GM15510 (cell line): Measurements from ENCODE around the gene REPIN1.

Experiments
- POLR2A ChIP-seq: IDR thresholded peaks from 3 replicates; pipeline ENCODE4 v1.6.1; 2011; ENCODE audit warnings: borderline replicate concordance; ENCODE audit not compliant: insufficient read length; ENCODE audit errors: extremely low read depth

Gene REPIN1

DNA sequence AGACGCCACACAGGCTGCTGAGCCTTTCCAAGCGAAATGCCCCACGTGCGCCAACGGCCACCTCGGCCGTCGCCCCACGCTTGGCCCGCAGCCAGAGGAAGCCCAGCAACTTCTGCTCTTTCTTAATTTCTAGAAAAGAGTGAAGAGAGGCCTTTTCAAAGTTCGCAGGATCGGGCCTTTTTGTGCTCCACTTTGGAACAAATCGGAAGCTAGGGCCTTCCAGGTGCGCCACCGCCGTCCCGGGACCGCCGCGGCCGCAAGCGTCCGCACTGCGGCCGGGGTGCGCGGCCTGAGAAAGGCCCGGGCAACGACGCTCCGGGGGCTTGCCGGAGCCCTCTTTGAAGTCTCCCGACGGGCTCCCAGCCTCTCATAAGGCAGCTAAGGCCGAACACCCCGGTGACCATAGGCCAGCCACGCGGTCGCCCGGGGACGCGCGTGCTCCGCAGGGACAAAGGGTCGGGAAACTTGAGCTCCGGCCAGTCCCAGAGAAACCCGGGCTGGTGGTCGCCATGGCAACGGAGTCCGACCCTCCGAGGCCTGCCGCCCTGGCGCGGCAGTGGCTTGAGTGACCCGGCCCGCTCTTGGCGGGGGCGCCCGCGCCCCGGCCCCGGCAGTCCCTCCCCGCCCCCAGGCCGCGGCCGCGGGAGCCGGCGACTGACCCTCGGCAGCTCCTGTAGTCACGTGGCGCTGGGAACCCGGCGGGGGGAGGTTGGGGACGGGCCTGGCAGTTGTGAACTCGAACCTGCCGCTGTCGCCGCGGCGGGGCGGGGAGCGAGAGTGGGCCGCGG is at the start of gene REPIN1:
Gene REPIN1, plus strand, starts transcription at position 727 of the 788 bp plus-strand sequence. CDS start 890 bp downstream, outside the sequence.
- peak; percentile 90 for TF ChIP-seq POLR2A

DNA sequence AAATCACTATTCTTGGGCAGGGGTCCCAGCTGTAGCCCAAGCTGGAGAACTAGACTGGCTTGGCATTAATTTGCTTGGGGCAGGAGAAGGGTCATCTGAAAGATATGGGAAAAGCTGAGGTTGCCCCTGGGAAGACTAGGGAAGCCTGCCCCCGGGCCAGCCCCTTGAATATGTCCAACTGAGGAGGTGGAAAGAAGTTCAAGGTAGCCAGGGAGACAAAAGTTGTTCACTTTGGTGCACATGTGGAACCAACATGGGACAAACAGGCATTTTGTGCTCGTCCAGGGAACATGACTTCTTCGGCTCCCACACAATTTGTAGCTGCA is 46.9 kb upstream of the REPIN1 start:
- TF ChIP-seq POLR2A, result no peak

DNA sequence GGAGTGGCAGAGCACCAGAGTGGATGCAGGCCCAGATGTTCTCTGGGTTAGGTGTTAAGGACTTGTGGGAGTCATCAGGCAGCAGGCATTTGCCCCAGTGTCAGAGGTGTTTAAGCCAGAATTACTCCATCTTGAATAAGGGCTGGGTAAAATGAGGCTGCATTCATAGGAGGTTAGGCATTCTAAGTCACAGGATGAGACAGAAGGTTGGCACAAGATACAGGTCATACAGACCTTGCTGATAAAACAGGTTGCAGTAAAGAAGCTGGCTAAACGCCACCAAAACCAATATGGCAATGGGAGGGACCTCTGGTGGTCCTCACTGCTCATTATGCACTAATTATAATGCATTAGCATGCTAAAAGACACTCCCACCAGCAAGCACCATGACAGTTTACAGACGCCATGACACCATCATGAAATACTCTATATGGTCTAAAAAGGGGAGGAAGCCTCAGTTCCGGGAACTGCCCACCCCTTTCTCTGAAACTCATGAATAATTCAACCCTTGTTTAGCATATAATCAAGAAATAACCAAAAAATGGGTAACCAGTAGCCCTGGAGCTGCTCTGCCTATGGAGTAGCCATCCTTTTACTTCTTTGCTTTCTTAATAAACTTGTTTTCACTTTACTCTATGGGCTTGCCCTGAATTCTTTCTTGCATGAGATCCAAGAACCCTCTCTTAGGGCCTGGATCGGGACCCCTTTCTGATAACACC is 46.3 kb upstream of the REPIN1 start:
- no peak for TF ChIP-seq POLR2A

DNA sequence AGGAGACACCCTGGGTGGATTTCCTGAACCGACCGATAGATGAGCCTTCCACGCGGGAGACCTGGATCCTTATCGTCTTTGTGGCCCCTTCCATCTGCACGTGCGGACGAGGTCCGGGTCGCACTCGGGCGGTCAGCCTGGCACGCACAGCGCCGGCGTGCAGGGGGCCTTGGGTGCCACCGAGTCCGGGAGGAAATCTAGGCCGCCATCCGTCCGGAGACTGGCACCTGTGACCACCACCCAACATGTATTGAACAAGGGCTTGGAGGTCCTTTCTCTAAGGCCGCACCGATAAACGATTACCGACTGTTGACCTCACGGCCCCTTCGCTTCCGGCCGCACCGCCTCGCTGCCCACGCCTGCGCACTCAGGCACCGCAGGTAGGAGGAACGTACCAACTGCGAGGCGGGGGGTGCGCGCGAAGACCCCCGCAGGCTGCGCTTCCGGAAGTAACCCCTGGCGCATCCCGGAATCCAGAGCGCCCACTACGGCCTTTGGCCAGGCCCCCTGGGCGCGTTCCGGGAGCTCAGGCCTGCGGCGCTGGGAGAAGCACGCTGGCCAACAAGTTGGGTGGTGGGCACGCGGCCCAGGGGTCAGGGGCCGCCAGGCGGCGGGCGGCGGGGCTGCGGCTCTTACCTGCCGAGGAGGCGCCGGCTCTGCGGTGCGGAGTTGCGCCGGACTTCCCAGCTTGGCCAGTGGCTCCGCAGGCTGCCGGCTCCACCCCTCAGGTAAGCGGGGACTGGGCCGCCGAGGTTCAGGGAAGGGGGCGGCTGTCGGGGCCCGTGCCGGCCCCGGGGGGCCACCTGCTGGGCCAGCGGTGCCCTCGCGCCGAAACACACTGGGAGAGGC is 45.6 kb upstream of the REPIN1 start, which contains the start of the genes ACTR3C and LRRC61:
Gene ACTR3C, minus strand, starts transcription at position 713 of the 849 bp plus-strand sequence. CDS start 28,249 bp downstream, outside the sequence.
Gene LRRC61, plus strand, starts transcription at position 523 of the 849 bp plus-strand sequence. CDS start 13,507 bp downstream, outside the sequence.
- TF ChIP-seq POLR2A, result peak; percentile 72

DNA sequence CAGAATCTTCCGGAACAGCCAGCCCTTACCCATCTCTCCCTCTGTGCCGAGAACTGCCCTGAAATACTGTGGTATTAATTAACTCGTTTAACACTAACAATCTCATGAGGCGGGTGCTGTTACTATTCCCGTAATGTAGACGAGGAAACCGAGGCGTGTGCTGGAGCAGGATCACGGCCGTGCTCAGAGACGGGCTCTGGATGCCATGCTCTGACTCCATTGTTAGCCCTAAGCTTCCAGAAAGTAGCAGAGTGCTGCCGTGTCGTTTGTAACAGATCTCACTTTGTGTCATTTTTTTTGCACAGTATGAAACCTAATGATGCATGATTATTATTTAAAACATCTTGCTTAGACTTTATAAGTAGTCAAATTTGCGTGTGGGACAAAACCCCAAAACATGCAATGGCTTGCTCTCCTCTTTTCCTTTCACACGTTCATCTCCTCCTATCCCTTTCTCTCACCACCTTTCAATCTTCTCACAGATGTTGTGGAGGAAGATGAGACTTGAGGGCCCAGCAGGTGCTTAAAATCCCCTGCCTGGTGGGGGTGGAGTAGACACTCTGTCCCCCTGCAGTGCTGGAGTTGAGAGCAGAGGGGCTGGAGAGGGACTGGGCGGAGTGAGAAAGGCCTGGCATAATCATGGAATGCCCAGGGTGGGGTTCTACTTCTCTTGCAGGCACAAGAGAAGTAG is 44.8 kb upstream of the REPIN1 start:
- TF ChIP-seq POLR2A, result no peak

DNA sequence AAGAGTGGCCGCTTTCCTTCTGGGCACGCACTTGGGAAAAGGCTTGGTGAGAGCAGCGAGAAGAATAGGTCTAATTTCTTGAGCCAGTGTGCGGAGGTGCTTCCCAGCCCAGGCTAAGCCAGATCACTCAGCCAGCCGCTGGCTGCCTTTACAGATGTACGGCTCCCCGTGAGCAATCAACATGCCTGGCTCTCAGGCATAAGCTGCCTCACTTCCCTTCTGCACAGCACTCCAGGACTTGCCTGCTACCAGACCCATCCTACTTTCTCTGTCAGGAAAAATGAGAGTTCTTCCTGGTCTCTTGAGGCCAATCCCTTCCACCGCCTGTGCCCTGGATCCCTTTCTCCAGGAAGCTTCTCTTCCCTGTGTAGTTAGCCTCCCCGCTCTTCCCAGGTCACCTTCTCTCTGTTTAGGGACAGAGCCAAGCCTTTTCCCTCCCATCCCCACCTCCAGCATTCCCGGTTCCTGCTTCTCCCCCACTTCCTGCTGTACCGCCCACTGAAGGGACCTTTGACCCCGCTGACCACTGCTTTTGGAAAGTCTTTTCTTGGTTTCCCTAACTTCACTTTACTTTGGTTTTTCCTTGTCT is 44.2 kb upstream of the REPIN1 start:
- no peak for TF ChIP-seq POLR2A

DNA sequence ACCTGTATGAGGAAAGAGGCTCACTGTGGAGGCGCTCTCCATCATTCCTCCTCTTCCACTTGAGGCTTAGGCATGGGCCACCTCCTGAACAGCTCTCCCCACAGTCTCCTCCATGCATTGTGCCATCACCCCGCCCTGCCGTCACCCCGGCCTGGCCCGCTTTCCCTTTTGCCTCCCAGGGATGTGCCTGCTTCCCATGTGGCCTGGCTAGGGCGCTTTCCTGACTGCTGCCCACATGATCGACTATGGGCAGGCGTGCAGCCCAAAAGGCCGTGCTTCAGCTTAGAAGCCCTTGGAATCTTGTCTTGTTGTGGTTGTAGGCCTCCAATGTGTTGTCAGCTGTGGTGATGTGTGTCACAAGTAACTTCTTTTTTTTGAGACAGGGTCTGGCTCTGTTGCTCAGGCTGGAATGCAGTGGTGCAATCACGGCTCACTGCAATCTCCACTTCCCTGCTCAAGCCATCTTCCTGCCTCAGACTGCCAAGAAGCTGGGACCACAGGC is 43.5 kb upstream of the REPIN1 start:
- no peak for TF ChIP-seq POLR2A

DNA sequence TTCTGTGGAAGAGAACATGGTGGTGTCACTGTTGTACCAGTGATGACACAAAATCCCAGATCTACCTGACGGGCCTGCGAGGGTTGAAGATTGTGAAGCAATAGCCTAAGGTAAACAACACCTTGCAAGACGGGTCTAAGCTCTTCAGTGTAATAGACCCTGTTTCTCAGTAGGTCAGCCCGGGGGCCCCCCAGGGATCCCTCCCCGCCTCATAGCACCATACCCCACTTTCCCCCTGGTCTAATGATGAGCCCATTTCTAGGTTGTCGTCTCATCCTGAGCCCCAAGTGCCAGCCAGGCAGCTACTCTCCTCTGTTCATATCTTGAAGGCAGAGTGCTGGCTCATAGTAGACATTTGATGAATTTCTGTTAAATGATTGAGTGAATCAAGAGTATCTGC is 42.7 kb upstream of the REPIN1 start:
- TF ChIP-seq POLR2A, result no peak

DNA sequence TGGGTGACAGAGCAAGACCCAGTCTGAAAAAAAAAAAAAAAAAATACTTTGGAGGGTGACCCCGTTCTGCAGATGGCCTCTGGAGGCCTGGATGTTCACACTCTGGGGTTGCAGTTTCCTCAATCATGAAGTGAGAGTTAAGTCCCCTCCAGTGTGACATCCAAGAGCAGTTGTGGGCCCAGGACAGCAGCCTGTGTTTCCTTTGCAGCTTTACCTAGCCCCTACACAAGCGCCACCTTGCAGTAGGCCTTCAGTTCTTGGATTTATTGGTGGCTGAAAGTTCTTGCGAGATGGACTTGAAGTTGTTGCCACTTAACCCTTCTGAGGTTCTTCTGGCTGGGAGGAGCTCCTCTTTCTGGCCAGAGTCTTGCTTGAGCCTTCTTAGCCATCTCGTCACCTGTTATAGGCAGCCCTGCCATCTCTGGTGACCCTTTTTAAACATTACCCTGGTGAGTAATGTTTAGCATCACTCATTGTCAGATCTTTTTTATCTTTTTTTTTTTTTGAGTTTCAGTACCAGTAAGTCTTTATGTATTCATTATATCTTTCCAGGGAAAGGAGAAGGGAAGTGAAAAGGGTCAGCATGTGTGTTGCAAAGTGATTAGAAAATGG is 41.9 kb upstream of the REPIN1 start:
- TF ChIP-seq POLR2A, result no peak

DNA sequence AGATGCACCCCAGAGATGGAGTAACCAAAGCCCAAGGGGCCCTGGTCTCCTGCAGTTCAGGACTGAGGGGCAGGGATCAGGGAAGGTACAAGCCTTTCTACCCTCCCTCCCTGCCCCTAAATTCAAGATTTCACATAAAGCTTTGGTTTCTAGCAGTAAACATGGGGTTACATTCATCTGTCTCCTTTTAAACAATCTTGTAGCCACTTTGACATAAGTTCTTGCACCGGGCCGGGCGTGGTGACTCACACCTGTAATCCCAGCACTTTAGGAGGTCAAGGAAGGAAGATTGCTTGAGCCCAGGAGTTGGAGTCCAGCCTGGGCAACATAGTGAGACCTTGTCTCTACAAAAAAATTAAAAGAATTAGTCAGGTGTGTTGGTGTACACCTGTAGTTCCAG is 41.3 kb upstream of the REPIN1 start:
- no peak for TF ChIP-seq POLR2A

DNA sequence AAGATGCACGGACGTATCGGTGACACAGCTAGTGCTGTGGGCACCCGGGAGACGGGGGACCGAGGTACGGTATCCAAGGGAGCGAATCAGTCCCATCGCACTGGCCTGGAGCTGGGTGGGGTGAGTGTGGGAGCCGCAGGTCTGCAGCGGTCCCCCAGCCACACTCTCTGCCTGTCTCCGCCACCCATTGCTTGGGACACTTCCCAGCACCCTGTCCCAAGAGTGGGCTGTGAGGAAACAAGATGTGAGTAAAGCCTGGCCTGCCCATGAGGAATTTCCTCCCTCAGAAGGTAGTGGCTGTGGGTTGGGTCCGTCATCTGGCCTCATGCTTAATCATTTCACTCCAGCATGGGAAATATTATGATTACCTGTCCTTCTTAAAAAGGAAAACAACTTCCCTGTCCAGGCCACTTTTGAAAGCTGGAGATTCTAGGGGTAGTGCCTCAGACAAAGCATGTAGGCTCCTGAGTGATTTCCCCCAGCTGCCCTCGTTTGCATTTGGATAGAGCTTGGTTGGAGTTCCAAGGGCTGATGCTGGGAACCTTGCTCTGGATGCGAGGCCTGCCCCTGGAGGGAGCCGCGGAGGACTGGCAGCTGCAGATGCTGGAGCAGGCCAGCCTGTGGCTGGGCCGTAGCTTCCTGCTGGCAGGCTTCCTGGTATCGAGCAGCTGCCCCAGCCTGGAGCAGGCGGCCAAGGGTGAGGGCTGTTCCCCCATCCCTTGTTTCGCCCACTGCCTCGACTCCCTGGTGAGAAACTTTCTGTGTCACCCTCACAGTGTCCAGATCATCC is 39.1 kb upstream of the REPIN1 start:
- TF ChIP-seq POLR2A, result no peak

DNA sequence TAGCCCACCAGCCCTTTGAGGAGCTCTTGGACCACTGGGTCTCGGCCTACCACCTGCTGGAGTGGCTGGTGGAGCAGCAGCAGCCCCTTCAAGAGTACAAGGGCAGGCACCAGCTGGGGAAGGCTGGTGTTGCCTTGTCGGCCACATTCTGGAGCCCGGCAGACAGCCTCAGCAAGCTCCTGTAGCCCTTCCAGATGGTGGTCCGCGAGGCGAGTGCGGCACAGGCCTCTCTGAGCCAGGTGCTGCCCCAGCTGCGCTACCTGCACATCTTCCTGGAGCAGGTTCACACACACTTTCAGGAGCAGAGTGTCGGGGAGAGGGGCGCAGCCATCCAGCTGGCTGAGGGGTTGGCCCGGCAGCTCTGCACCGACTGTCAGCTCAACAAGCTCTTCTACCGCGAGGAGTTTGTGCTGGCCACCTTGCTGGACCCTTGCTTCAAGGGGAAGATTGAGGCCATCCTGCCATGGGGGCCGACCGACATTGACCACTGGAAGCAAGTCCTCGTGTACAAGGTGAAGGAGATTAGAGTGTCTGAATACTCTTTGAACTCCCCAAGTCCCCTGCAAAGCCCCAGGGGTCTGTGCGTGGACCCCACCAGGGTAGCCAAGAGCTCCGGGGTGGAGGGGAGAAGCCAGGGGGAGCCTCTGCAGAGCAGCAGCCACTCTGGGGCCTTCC is 38.3 kb upstream of the REPIN1 start:
- TF ChIP-seq POLR2A, result no peak
